Liver (tissue), 3 donors: ENCODE measurements around the gene HLCS.

ENCODE experiments used
- EGR1 ChIP-seq, 2 donors: IDR thresholded peaks; 2 replicates each; pipeline ENCODE4 v1.6.1; 2016 to 2018; ENCODE audit warnings: antibody characterized with exemption in 2 of 2, low read depth in 2 of 2
- GABPA ChIP-seq, 2 donors: IDR thresholded peaks in 1 of 2; conservative IDR thresholded peaks in 1 of 2; 2 replicates each; pipeline ENCODE4 v1.6.1; 2016; ENCODE audit warnings: antibody characterized with exemption in 2 of 2, mild to moderate bottlenecking in 1 of 2, moderate library complexity in 1 of 2
- JUND ChIP-seq, 2 donors: IDR thresholded peaks; 2 replicates each; pipeline ENCODE4 v1.6.1; 2016; ENCODE audit warnings: antibody characterized with exemption in 2 of 2
- RXRA ChIP-seq, 2 donors: IDR thresholded peaks; 2 replicates each; pipeline ENCODE4 v1.6.1; 2017 to 2018; ENCODE audit warnings: antibody characterized with exemption in 2 of 2, mild to moderate bottlenecking in 1 of 2
- TAF1 ChIP-seq: conservative IDR thresholded peaks from 2 replicates; pipeline ENCODE4 v1.6.1; 2016; ENCODE audit warnings: antibody characterized with exemption, mild to moderate bottlenecking
- YY1 ChIP-seq: IDR thresholded peaks from 2 replicates; pipeline ENCODE4 v1.6.1; 2016; ENCODE audit warnings: antibody characterized with exemption, mild to moderate bottlenecking
- TF ChIP-seq, protein P1 (sequence below): fragments of 150-350 bp; IDR thresholded peaks from 2 replicates; pipeline ENCODE4 v1.5.1; 2017; ENCODE audit warnings: improper control_type of control experiment, low read depth, low read length; ENCODE audit not compliant: missing input control
- TF ChIP-seq, protein P2 (sequence below): IDR thresholded peaks from 2 replicates; pipeline ENCODE4 v1.6.1; 2016; ENCODE audit warnings: antibody characterized with exemption, mild to moderate bottlenecking
- donor health status: healthy.
- donor health status: healthy.

GRCh38 chr21:36864974-36865373, 101.5 kb downstream of the HLCS start:
- no peak for TF ChIP-seq YY1
- TF ChIP-seq, protein P1, sequence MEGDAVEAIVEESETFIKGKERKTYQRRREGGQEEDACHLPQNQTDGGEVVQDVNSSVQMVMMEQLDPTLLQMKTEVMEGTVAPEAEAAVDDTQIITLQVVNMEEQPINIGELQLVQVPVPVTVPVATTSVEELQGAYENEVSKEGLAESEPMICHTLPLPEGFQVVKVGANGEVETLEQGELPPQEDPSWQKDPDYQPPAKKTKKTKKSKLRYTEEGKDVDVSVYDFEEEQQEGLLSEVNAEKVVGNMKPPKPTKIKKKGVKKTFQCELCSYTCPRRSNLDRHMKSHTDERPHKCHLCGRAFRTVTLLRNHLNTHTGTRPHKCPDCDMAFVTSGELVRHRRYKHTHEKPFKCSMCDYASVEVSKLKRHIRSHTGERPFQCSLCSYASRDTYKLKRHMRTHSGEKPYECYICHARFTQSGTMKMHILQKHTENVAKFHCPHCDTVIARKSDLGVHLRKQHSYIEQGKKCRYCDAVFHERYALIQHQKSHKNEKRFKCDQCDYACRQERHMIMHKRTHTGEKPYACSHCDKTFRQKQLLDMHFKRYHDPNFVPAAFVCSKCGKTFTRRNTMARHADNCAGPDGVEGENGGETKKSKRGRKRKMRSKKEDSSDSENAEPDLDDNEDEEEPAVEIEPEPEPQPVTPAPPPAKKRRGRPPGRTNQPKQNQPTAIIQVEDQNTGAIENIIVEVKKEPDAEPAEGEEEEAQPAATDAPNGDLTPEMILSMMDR, result no peak
- TF ChIP-seq, protein P2, sequence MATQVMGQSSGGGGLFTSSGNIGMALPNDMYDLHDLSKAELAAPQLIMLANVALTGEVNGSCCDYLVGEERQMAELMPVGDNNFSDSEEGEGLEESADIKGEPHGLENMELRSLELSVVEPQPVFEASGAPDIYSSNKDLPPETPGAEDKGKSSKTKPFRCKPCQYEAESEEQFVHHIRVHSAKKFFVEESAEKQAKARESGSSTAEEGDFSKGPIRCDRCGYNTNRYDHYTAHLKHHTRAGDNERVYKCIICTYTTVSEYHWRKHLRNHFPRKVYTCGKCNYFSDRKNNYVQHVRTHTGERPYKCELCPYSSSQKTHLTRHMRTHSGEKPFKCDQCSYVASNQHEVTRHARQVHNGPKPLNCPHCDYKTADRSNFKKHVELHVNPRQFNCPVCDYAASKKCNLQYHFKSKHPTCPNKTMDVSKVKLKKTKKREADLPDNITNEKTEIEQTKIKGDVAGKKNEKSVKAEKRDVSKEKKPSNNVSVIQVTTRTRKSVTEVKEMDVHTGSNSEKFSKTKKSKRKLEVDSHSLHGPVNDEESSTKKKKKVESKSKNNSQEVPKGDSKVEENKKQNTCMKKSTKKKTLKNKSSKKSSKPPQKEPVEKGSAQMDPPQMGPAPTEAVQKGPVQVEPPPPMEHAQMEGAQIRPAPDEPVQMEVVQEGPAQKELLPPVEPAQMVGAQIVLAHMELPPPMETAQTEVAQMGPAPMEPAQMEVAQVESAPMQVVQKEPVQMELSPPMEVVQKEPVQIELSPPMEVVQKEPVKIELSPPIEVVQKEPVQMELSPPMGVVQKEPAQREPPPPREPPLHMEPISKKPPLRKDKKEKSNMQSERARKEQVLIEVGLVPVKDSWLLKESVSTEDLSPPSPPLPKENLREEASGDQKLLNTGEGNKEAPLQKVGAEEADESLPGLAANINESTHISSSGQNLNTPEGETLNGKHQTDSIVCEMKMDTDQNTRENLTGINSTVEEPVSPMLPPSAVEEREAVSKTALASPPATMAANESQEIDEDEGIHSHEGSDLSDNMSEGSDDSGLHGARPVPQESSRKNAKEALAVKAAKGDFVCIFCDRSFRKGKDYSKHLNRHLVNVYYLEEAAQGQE, result no peak
- TF ChIP-seq RXRA (IDR thresholded peaks at IDR 0.05), result no peak
- no peak for TF ChIP-seq EGR1 (IDR thresholded peaks at IDR 0.05; ENCODE audit: low read depth in 2 of 2)
- no peak for TF ChIP-seq GABPA (IDR thresholded peaks at IDR 0.05 in 1 of 2, conservative IDR thresholded peaks at IDR 0.05 in 1 of 2)
- TF ChIP-seq TAF1, result no peak
- no peak for TF ChIP-seq JUND (IDR thresholded peaks at IDR 0.05)
